ENCODE results near the gene ARIH2. TPM values are rescaled to one million over a fixed set of nuclear protein-coding genes. Genes with fewer than 3 reads are reported as not detected.

The ARIH2 gene
- 82.5 and 97.2 TPM in 2 replicates for total RNA-seq
- long read RNA-seq, full-length matches to known transcripts = 263 of 522 reads
- long read RNA-seq, partial matches to known transcripts = 56 of 522 reads
- long read RNA-seq, other reads (novel, unspliced or antisense) = 203 of 522 reads

DNA sequence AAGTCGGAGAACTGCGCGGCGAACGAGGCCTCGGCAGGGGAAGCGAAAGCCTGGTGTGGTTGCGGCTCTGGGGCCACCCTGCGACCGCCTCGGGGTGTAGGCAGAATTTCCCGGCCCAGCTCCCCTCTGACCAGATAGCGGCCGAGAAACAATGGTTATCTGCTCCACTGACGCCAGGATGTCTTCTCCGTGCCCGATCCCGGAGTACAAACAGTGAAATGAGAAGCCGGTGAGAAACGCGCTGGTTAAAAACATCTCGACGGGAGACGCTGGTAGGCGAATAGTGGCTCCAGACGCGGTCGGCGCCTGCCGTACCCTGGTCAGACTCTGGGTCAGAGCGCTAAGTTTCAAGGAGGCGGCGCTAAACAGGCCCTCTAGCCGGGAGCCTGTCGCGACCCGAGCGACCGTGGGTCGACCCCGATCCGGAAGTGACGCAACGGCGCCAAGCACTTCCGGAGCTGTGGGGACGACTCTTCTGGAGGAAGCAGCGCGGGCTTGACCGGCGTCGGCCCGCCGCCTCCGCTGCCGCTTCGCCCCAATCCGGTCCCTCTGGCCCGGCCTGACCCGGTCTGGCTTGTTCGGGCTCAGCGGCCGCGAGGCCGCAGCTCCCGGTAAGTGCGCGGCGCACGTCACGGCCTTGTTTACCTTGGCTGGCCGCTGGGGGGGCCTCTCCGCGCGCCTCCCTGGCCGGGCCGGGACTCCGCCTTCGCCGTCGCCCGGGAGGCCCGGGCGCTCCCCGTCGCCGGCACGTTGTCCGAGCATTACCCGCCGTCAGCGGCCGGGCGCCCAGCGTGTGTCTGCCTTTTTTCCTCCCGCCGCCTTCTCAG lies at the start of gene ARIH2:
Gene ARIH2 (plus strand): TSS at position 455 of the 827 bp plus-strand sequence. CDS start 8,717 bp downstream, outside the sequence.
- TF ChIP-seq, protein P1, sequence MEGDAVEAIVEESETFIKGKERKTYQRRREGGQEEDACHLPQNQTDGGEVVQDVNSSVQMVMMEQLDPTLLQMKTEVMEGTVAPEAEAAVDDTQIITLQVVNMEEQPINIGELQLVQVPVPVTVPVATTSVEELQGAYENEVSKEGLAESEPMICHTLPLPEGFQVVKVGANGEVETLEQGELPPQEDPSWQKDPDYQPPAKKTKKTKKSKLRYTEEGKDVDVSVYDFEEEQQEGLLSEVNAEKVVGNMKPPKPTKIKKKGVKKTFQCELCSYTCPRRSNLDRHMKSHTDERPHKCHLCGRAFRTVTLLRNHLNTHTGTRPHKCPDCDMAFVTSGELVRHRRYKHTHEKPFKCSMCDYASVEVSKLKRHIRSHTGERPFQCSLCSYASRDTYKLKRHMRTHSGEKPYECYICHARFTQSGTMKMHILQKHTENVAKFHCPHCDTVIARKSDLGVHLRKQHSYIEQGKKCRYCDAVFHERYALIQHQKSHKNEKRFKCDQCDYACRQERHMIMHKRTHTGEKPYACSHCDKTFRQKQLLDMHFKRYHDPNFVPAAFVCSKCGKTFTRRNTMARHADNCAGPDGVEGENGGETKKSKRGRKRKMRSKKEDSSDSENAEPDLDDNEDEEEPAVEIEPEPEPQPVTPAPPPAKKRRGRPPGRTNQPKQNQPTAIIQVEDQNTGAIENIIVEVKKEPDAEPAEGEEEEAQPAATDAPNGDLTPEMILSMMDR (IDR thresholded peaks at IDR 0.05) = no peak
- Mint-ChIP-seq H3K36me3 (ENCODE audit: unreplicated experiment) (peaks cover 3% of the 10 kb centered on the region), H3K9me3 (ENCODE audit: unreplicated experiment) (no peaks in the 10 kb centered on the region), H3K4me1 (ENCODE audit: unreplicated experiment) (peaks cover 26% of the 10 kb centered on the region), H3K27me3 (ENCODE audit: unreplicated experiment) (no peaks in the 10 kb centered on the region), H3K4me3 (ENCODE audit: unreplicated experiment) (peak within 1 kb of the TSS; percentile 95), H3K27ac (ENCODE audit: unreplicated experiment) (peak within 1 kb of the TSS; percentile 99)
- DNase-seq (ENCODE audit: extremely low spot score, unreplicated experiment) = peak; percentile 96

DNA sequence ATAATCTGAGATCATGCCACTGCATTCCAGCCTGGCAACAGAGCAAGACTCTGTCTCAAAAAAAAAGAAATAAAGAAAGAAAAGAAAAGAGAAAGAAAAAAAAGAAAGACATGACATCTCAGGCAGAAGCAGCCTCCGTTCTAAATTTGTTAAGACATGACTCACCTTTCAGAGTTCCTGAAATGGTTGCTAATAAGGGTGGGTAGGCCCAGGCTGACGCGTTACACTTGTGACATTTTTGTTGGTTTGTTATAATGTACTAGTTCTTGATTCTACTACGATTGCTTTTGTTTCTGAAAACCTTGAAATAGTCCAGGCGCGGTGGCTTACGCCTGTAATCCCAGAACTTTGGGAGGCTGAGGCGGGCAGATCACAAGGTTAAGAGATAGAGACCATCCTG lies 41.0 kb upstream of the ARIH2 start:
- no peaks in the 10 kb centered on the region for H3K9me3 Mint-ChIP-seq (ENCODE audit: unreplicated experiment)

DNA sequence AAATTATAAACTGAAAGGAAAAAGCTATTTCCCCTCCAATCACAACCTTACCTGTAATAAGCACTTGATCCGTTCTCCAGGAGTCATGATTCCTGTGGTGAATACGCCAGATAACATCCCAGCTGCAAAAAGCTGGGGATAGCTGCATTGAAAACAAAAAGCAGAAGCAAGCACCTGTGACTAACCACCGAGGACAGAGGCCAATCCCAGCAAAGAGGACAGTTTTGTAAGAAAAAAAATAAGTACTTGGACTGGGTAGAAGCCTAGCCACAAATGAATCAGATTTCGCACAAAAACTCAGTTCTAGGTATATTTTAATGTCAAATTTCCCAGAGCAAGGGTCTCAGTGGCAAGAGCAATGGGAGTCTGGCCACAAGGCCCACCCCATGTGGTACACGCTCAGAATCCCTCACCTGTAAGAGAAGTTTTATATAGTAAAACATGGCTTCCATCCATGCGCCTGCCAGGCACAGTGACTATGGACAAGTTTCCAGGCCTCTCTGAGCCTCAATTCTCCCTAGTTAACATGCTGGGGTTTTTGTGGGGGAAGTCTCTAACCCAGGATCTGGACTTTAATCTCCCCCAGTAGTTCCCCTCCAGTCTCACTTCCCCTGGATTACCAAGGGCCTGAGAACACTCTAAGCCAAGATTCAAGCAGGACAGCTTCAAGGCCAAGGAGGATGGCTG lies 39.2 kb upstream of the ARIH2 start:
- H3K36me3 Mint-ChIP-seq (ENCODE audit: unreplicated experiment) = peaks cover 6% of the 10 kb centered on the region
- no peak overlapping the region for H3K4me3 Mint-ChIP-seq (ENCODE audit: unreplicated experiment)
- DNase-seq (ENCODE audit: extremely low spot score, unreplicated experiment) = no peak
- H3K9me3 Mint-ChIP-seq (ENCODE audit: unreplicated experiment) = no peaks in the 10 kb centered on the region
- H3K27ac Mint-ChIP-seq (ENCODE audit: unreplicated experiment) = no peak overlapping the region
- no peaks in the 10 kb centered on the region for H3K4me1 Mint-ChIP-seq (ENCODE audit: unreplicated experiment)
- TF ChIP-seq, protein P1 (IDR thresholded peaks at IDR 0.05) = no peak
- no peaks in the 10 kb centered on the region for H3K27me3 Mint-ChIP-seq (ENCODE audit: unreplicated experiment)

More for the DNA sequence above, 41.0 kb upstream of the ARIH2 start:
- Mint-ChIP-seq H3K27ac (ENCODE audit: unreplicated experiment) (no peak overlapping the region), H3K4me1 (ENCODE audit: unreplicated experiment) (no peaks in the 10 kb centered on the region), H3K4me3 (ENCODE audit: unreplicated experiment) (no peak overlapping the region), H3K36me3 (ENCODE audit: unreplicated experiment) (peaks cover 4% of the 10 kb centered on the region), H3K27me3 (ENCODE audit: unreplicated experiment) (no peaks in the 10 kb centered on the region)
- no peak for DNase-seq (ENCODE audit: extremely low spot score, unreplicated experiment)
- TF ChIP-seq, protein P1 (IDR thresholded peaks at IDR 0.05) = no peak

DNA sequence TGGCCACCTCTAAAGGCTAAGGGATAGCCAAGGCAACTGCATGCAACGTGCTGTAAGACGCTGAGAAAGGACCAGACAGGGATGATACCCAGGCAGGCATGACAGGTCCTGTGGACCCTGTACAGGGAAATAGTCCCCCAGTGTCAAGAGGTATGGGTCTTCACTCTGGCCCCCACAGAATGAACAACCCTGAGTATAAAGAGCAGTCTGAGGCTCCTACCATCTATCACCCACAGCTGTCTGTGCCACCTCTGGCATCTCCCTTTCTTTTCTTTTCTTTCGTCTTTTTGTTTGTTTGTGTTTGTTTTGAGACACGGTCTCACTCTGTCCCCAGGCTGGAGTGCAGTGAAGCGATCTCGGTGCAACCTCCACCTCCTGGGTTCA lies 38.7 kb upstream of the ARIH2 start:
- H3K27ac Mint-ChIP-seq (ENCODE audit: unreplicated experiment) = no peak overlapping the region
- H3K9me3 Mint-ChIP-seq (ENCODE audit: unreplicated experiment) = no peaks in the 10 kb centered on the region
- H3K36me3 Mint-ChIP-seq (ENCODE audit: unreplicated experiment) = peaks cover 9% of the 10 kb centered on the region
- H3K4me3 Mint-ChIP-seq (ENCODE audit: unreplicated experiment) = no peak overlapping the region
- peaks cover 3% of the 10 kb centered on the region for H3K4me1 Mint-ChIP-seq (ENCODE audit: unreplicated experiment)
- TF ChIP-seq, protein P1 (IDR thresholded peaks at IDR 0.05) = no peak
- DNase-seq (ENCODE audit: extremely low spot score, unreplicated experiment) = no peak
- no peaks in the 10 kb centered on the region for H3K27me3 Mint-ChIP-seq (ENCODE audit: unreplicated experiment)

DNA sequence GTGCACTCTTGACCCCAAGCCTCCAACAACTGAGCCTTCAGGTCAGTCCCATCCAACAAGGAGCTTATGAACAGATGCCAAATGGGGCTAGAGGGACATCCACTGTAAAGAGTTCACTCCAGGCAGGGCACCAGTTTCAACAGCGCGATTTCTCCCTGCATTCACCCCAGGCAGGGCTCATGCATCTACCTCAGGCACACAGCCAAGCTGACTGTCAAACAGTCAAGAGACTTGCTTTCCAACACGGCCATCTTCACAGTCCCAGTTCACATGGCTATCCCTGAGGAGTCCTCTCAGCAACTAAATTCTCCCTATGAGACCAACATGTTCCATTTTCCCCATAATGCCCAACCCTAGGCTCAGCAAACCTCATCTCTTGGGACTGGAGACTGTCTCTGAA lies 37.6 kb upstream of the ARIH2 start:
- Mint-ChIP-seq H3K9me3 (ENCODE audit: unreplicated experiment) (no peaks in the 10 kb centered on the region), H3K4me1 (ENCODE audit: unreplicated experiment) (peaks cover 13% of the 10 kb centered on the region), H3K36me3 (ENCODE audit: unreplicated experiment) (peaks cover 9% of the 10 kb centered on the region), H3K27me3 (ENCODE audit: unreplicated experiment) (no peaks in the 10 kb centered on the region), H3K27ac (ENCODE audit: unreplicated experiment) (no peak overlapping the region), H3K4me3 (ENCODE audit: unreplicated experiment) (no peak overlapping the region)
- TF ChIP-seq, protein P1 (IDR thresholded peaks at IDR 0.05) = no peak
- DNase-seq (ENCODE audit: extremely low spot score, unreplicated experiment) = no peak

All from osteocyte (in vitro differentiated cells).